KBM-7 (cell line): Measurements from ENCODE around the gene PNPLA3.
A peak's percentile ranks its signal among the peaks of the same experiment; 100 is the strongest.

Experiments used
- DNase-seq: peaks from one replicate; pipeline ENCODE4 v3.0.0-alpha.2; 2015
- in situ Hi-C: fragments of 300-500 bp; cut with MboI; formaldehyde crosslinking; loops from 2 replicates; pipeline ENCODE4 v1.14.3; 2020; ENCODE audit warnings: low sequenced_read_pairs, low pct_unique_long_range_greater_than_20kb, mixed read lengths

Gene PNPLA3

GRCh38 chr22:43923631-43924464 lies at the start of gene PNPLA3:
Gene PNPLA3, plus strand, starts transcription at chr22:43923805. Its CDS starts 107 bp downstream, at chr22:43923912.
- peak; percentile 78 for DNase-seq
- in situ Hi-C loops: no loop called here

- in situ Hi-C loops: no loop called here
- DNase-seq: no peak
Measured at GRCh38 chr22:43876866-43877509, 46.6 kb upstream of the PNPLA3 start.

- in situ Hi-C loops: no loop called here
- no peak for DNase-seq
Measured at GRCh38 chr22:43878079-43878795, 45.4 kb upstream of the PNPLA3 start.

GRCh38 chr22:43878831-43879550 lies 44.6 kb upstream of the PNPLA3 start:
- in situ Hi-C loops: no loop called here
- DNase-seq: no peak

GRCh38 chr22:43879901-43880540 lies 43.6 kb upstream of the PNPLA3 start:
- DNase-seq: no peak
- in situ Hi-C loops: no loop called here

- in situ Hi-C loops: no loop called here
Measured at GRCh38 chr22:43880541-43880991, 43.0 kb upstream of the PNPLA3 start.

GRCh38 chr22:43881091-43882061 lies 42.2 kb upstream of the PNPLA3 start:
- no peak for DNase-seq
- in situ Hi-C loops: no loop called here

More at GRCh38 chr22:43880541-43880991, 43.0 kb upstream of the PNPLA3 start:
- no peak for DNase-seq

GRCh38 chr22:43882122-43882767 lies 41.4 kb upstream of the PNPLA3 start:
- in situ Hi-C loops: no loop called here
- no peak for DNase-seq

- DNase-seq: peak; percentile 72
- in situ Hi-C loops: no loop called here
Measured at GRCh38 chr22:43883012-43883661, 40.5 kb upstream of the PNPLA3 start.

- DNase-seq: no peak
- in situ Hi-C loops: no loop called here
Measured at GRCh38 chr22:43883719-43884415, 39.7 kb upstream of the PNPLA3 start.

- DNase-seq: peak; percentile 32
- in situ Hi-C loops: no loop called here
Measured at GRCh38 chr22:43884600-43885318, 38.8 kb upstream of the PNPLA3 start.

GRCh38 chr22:43885319-43885671 lies 38.3 kb upstream of the PNPLA3 start:
- DNase-seq: no peak
- in situ Hi-C loops: no loop called here

- no peak for DNase-seq
- in situ Hi-C loops: no loop called here
Measured at GRCh38 chr22:43885786-43886185, 37.8 kb upstream of the PNPLA3 start.

GRCh38 chr22:43886231-43886630 lies 37.4 kb upstream of the PNPLA3 start:
- in situ Hi-C loops: no loop called here

GRCh38 chr22:43887391-43887790 lies 36.2 kb upstream of the PNPLA3 start:
- in situ Hi-C loops: no loop called here
- no peak for DNase-seq

More at GRCh38 chr22:43886231-43886630, 37.4 kb upstream of the PNPLA3 start:
- no peak for DNase-seq

GRCh38 chr22:43888740-43889139 lies 34.9 kb upstream of the PNPLA3 start:
- in situ Hi-C loops: no loop called here
- DNase-seq: no peak
